Cardiac muscle cell (in vitro differentiated cells and primary cell): Measurements from ENCODE around the gene NPR2. TPM values are rescaled to one million over a fixed set of nuclear protein-coding genes. Genes with fewer than 3 reads are reported as not detected.

Experiments used
- DNase-seq, 2 donors: peaks; one replicate each; pipeline versions ENCODE4 v3.0.0 to v3.0.0-alpha.2; 2010 to 2017; ENCODE audit warnings: low read depth in 1 of 2, low spot score in 1 of 2
- H3K27ac ChIP-seq: fragments of 200-600 bp; sonication (generic); 2 replicates; pipeline ENCODE4 v1.5.1; 2016
- H3K27me3 ChIP-seq: fragments of 200-600 bp; sonication (generic); 2 replicates; pipeline ENCODE4 v1.6.0; 2016; ENCODE audit warnings: control low read depth
- H3K36me3 ChIP-seq: fragments of 200-600 bp; sonication (generic); 2 replicates; pipeline ENCODE4 v1.5.1; 2016; ENCODE audit warnings: control low read depth
- H3K4me1 ChIP-seq: fragments of 200-600 bp; sonication (generic); 2 replicates; pipeline ENCODE4 v1.8.1; 2017; ENCODE audit warnings: low read depth, mild to moderate bottlenecking, mixed run types
- H3K4me3 ChIP-seq: fragments of 200-600 bp; sonication (generic); 2 replicates; pipeline ENCODE4 v1.5.1; 2016; ENCODE audit warnings: mild to moderate bottlenecking
- H3K9me3 ChIP-seq: fragments of 200-600 bp; sonication (generic); 2 replicates; pipeline ENCODE4 v1.5.1; 2017; ENCODE audit warnings: low read depth, mild to moderate bottlenecking, control low read depth
- CTCF ChIP-seq: IDR thresholded peaks from 2 replicates; pipeline ENCODE4 v1.5.1; 2012; ENCODE audit warnings: low read depth, mild to moderate bottlenecking, low read length
- polyA plus RNA-seq: library from polyadenylated mRNA; unstranded; fragments of >200 nt; fragmentation: Nextera tagmentation; extraction: Ambion mirVana; gene quantifications from 2 replicates; pipeline ENCODE4 v1.2.1, GENCODE V29; 2016
- total RNA-seq: library from RNA; depleted of rRNA; stranded (reverse); fragments of >200 nt; gene quantifications from 2 replicates; pipeline ENCODE4 v1.2.3, GENCODE V29; 2016

Gene NPR2
- total and polyA plus RNA-seq, 2 experiments from 2014 or later = 12.6 to 13.2 TPM

GRCh38 chr9:35771943-35772342 is 19.4 kb upstream of the NPR2 start:
- no peaks in the 10 kb centered on the region for H3K9me3 ChIP-seq
- no peak for TF ChIP-seq CTCF
- H3K27me3 ChIP-seq = no peaks in the 10 kb centered on the region
- no peak overlapping the region for H3K4me3 ChIP-seq
- no peaks in the 10 kb centered on the region for H3K36me3 ChIP-seq
- peak in 1 of 2 donors; percentile 21 for DNase-seq
- no peak overlapping the region for H3K27ac ChIP-seq
- peaks cover 6% of the 10 kb centered on the region for H3K4me1 ChIP-seq

- Histone ChIP-seq H3K36me3 (no peaks in the 10 kb centered on the region), H3K27ac (peak overlapping the region; percentile 51), H3K4me3 (no peak overlapping the region), H3K4me1 (peaks cover 6% of the 10 kb centered on the region), H3K9me3 (no peaks in the 10 kb centered on the region), H3K27me3 (no peaks in the 10 kb centered on the region)
- DNase-seq = peak in 1 of 2 donors; percentile 24
- TF ChIP-seq CTCF = no peak
Measured at GRCh38 chr9:35774907-35775635, 16.3 kb upstream of the NPR2 start.

DNA sequence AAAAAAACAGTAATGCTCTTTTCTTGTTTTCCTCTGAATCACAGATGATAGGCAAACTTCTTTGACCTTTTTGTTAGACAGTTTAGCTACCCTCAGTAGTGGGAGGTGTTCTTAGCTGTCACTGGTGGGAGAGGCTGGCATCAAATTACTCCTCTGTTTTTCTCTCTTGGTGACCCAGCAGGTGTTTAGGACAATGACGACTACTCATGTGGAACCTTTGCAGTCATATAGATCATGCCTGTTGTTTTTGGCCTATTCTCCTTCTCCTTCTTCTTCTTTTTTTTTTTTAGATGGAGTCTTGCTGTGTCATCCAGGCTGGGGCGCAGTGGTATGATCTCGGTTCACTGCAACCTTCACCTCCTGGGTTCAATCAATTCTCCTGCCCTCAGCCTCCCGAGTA is 15.4 kb upstream of the NPR2 start:
- no peak for DNase-seq
- no peaks in the 10 kb centered on the region for H3K27me3 ChIP-seq
- H3K36me3 ChIP-seq = no peaks in the 10 kb centered on the region
- H3K4me1 ChIP-seq = peaks cover 6% of the 10 kb centered on the region
- no peak overlapping the region for H3K4me3 ChIP-seq
- H3K9me3 ChIP-seq = no peaks in the 10 kb centered on the region
- no peak overlapping the region for H3K27ac ChIP-seq
- no peak for TF ChIP-seq CTCF

DNA sequence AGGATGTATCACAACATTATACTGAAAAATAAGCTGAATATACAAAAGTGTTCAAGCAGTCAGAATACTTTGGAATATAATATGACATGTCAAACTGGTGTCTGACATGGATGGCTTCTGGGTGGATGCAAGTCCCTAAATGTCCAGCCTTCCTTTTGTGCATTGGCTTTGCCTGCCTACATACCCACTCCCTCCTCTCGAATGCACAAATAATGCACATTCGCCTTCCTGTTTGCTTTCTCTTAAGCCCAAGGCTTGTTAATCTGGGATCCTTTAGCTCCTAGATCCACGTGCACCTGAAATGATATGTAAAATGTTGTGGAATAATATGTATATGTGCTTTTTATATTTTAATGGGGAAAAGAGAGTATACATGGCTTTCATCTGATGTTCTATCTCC is 12.9 kb upstream of the NPR2 start:
- peaks cover 6% of the 10 kb centered on the region for H3K4me1 ChIP-seq
- no peak overlapping the region for H3K27ac ChIP-seq
- H3K9me3 ChIP-seq = no peaks in the 10 kb centered on the region
- no peak overlapping the region for H3K4me3 ChIP-seq
- no peak for DNase-seq
- no peaks in the 10 kb centered on the region for H3K27me3 ChIP-seq
- H3K36me3 ChIP-seq = no peaks in the 10 kb centered on the region
- no peak for TF ChIP-seq CTCF

GRCh38 chr9:35781066-35781465 is 10.3 kb upstream of the NPR2 start:
- Histone ChIP-seq H3K36me3 (no peaks in the 10 kb centered on the region), H3K9me3 (no peaks in the 10 kb centered on the region), H3K4me3 (no peak overlapping the region), H3K4me1 (no peaks in the 10 kb centered on the region), H3K27me3 (no peaks in the 10 kb centered on the region), H3K27ac (no peak overlapping the region)
- TF ChIP-seq CTCF = no peak
- DNase-seq = no peak

DNA sequence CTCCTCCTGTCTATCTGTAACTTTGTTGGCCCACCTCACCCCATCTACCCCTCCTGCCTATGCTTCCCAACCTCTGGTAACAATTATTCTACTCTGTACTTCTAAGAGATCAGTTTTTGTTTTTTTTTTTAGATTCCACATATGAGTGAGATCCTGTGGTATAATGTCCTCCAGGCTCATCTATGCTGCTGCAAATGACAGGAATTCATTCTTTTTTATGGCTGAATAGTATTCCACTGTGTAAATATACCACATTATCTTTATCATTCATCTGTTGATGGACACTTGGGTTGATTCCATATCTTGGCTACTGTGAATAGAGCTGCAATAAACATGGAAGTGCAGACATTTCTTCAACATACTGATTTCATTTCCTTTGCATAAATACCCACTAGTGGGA is 8.0 kb upstream of the NPR2 start:
- Histone ChIP-seq H3K27me3 (no peaks in the 10 kb centered on the region), H3K4me1 (no peaks in the 10 kb centered on the region), H3K4me3 (no peak overlapping the region), H3K9me3 (no peaks in the 10 kb centered on the region), H3K36me3 (no peaks in the 10 kb centered on the region), H3K27ac (no peak overlapping the region)
- no peak for TF ChIP-seq CTCF
- DNase-seq = no peak
